Sigmoid colon (tissue), 4 donors: Measurements from ENCODE around the gene GNL1.

Experiments used
- CTCF ChIP-seq, 4 experiments: fragments of 450-650 bp in 3 of 4; fragments of 200-600 bp in 1 of 4; IDR thresholded peaks; one replicate each; pipeline ENCODE4 v1.5.1; 2016 to 2019; ENCODE audit warnings: antibody characterized with exemption in 4 of 4, mild to moderate bottlenecking in 3 of 4, moderate library complexity in 2 of 4
- EP300 ChIP-seq, 4 donors: sonication (generic); formaldehyde crosslinking; IDR thresholded peaks; one replicate each; pipeline ENCODE4 v1.6.1; 2017; ENCODE audit warnings: antibody characterized with exemption in 4 of 4
- POLR2A ChIP-seq, 2 donors: fragments of 450-650 bp; IDR thresholded peaks; one replicate each; pipeline ENCODE4 v1.6.1; 2016; ENCODE audit warnings: antibody characterized with exemption in 2 of 2, mild to moderate bottlenecking in 2 of 2, moderate library complexity in 2 of 2
- POLR2AphosphoS5 ChIP-seq, 4 donors: sonication (generic); formaldehyde crosslinking; IDR thresholded peaks; one replicate each; pipeline ENCODE4 v1.6.1; 2017; ENCODE audit warnings: antibody characterized with exemption in 4 of 4

DNA sequence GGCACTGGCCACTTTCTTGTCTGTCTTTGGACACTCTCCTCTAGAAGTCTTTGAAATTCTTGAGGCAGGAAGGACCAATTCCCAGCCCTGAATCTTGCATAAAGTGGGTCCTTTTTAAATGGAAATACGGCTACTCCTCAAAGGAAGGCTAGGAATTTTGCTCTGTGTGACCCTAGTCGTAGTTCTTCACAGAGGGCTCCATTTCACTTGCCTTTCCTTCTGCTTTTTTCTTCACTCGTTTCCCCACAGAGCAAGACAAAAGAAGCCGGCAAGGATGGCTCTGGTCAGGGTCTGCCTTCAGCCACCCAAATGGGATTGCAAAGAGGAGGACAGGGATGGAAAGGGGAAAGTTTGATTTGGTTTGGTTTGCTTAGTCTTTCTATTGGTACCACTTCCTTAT is 41.2 kb downstream of the GNL1 start:
- TF ChIP-seq CTCF (IDR thresholded peaks at IDR 0.05) (no peak), POLR2A (IDR thresholded peaks at IDR 0.05) (no peak), POLR2AphosphoS5 (IDR thresholded peaks at IDR 0.05) (no peak), EP300 (IDR thresholded peaks at IDR 0.05) (no peak)
